Camera-type eye (tissue), 1 donor: ENCODE data around the gene CORO2A. TPM values are rescaled to one million over a fixed set of nuclear protein-coding genes. Genes with fewer than 3 reads are reported as not detected.

Experiments used
- total RNA-seq: library from RNA; depleted of rRNA; stranded (reverse); fragments of >200 nt; gene quantifications from one replicate; pipeline ENCODE4 v1.2.3, GENCODE V29; 2014

CORO2A gene, protein sequence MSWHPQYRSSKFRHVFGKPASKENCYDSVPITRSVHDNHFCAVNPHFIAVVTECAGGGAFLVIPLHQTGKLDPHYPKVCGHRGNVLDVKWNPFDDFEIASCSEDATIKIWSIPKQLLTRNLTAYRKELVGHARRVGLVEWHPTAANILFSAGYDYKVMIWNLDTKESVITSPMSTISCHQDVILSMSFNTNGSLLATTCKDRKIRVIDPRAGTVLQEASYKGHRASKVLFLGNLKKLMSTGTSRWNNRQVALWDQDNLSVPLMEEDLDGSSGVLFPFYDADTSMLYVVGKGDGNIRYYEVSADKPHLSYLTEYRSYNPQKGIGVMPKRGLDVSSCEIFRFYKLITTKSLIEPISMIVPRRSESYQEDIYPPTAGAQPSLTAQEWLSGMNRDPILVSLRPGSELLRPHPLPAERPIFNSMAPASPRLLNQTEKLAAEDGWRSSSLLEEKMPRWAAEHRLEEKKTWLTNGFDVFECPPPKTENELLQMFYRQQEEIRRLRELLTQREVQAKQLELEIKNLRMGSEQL
- total RNA-seq: 5.3 TPM

DNA sequence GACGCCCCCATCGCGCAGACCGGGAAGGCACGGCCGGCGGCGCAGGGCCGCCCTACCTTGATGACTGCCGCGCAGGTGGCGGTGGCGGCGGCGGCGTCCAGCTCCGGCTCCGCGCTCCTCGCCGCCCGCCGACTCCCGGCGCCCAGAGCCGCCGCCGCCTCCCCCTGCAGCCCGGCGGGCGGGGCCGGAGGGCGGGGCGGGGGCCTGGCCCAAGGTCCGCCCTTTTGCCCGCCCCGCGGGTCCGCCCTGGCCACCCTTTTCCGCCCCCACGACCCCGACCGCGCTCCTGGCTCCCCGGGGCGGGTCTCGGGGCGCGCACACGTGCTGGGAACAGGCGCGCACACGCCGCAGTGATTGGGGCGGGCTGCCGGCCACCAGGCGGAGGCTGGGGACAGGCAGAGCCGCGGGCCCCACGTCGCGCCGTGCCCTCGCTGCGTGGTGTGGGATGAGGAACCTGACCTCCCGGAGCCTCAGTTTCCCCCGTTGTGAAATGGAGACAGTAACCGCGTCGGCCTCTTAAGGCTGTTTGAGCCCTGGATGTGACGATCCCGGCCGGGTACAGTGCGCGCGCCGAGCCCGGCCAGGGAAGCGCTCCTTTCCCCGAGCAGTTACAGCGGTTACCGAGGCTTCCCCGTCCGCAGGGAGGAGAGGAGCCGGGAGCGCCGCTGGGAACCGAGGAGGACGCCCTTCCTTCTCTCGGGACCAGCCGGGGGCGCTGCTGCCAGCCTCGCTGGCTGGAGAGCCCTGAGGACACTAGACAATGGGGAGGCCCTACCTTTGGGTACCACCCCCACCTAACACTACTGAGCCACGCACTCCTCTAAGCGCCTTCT, at the start of gene CORO2A:
CORO2A (minus strand) TSS at position 135 of the 833 bp plus-strand sequence. CDS start 34,977 bp downstream, outside the sequence.

DNA sequence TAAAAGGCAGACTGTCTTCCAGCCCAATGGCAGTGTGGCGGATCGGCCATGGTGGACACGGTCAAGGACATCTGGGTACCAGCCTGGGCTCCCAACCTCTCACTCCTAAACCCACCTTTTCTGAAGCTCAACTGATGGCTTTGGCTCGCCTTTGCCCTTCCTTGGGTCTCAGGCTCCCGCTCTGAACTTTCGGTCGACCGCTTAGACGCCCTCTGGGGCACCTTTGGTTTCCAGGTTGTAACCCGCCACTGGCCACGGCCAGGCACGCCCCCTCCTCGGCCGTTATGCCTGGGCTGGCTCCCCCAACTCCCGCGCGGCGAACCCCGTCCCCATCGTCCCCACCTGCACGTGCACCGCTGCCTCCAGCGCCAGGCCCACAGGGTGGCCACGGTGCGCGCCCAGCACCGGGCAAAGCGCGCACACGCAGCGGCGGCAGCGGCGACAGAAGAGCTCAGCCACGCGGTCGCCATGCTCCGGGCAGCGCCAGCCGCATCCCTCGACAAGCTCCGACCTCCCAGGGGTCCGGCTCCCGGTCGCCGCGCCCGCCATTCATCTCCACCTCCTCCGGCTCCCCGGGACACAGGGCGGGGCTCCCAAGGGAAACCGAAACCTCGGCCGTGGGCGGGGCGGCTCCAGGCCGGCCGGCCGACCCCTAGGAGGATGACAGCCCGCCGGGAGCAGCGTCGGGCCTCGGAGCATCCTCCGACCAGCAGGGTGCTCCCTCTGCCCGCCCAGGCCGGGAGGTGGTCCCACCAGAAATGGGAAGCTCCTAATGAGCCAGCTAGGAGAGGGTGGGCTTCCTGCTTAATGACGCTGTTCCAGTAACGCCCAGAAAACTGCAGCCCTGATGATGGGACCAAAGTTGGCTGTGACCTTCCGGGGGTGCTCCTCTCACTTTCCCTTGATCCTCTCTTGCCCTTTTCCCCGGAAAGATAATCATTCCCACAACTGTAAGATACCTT, 73.5 kb downstream of the CORO2A start, which contains the start of gene TRIM14:
TRIM14 (minus strand) TSS at position 583 of the 962 bp plus-strand sequence; CDS start at position 549, 34 bp downstream.

Other genes starting within 250 kb of the CORO2A start
- gene ANP32B, start 209.3 kb downstream of the CORO2A start, total RNA-seq: 17.8 TPM
- 26.4 TPM for gene NANS, start 135.9 kb downstream of the CORO2A start, total RNA-seq
- gene TRIM14, start 73.4 kb downstream of the CORO2A start, total RNA-seq: 4.4 TPM
- 8.2 TPM for gene TBC1D2, start 63.0 kb upstream of the CORO2A start, total RNA-seq